Stimulated activated CD4-positive, alpha-beta T cell treated with anti-CD3 and anti-CD28 coated beads, Interleukin-4, amount 100 ng/mL, for 24 hours (primary cell): ENCODE data around the gene POLA1.

Source experiments
- DNase-seq: peaks from one replicate; pipeline ENCODE4 v3.0.0-alpha.2; 2020

Gene POLA1

GRCh38 chrX:24890677-24891076 is 197.0 kb downstream of the POLA1 start:
- DNase-seq = no peak

DNA sequence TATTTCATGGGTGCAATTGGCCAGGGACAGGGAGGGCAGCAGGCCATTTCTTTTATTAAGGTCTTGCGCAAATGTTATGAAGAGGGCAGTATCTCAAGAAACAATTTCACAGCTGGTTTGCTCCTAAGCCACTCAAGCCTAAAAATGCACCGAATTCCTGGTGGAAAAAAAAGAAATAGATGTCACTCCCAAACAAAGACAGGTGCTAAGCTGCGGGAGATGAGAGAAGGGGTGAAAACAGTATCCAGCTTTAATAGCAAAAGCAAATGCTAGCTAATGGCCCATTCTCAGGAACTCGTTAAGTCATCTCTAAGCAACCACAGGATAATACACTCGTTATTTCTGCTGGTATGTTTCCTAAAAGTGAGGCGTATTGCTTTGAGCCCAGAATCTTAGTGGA is 205.7 kb downstream of the POLA1 start:
- DNase-seq = no peak

GRCh38 chrX:24900234-24900633 is 206.5 kb downstream of the POLA1 start:
- DNase-seq = no peak

- no peak for DNase-seq
Observed at GRCh38 chrX:24902806-24903205, 209.1 kb downstream of the POLA1 start.

DNA sequence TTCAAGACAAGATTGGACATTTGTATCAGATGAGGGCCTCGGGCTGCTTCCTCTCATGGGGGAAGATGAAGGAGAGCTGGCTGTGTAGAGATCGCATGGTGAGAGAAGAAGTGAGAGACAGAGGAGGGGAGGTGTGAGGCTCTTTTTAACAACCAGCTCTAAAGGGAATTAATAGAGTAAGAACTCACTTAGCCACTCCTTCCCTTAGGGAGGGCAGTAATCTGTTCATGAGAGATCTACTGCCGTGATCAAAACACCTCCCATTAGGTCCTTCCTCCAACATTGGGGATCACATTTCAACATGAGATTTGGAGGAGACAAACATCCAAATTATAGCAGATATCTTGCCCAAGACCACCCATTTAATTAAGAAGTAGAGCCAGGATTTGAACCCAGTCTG is 225.0 kb downstream of the POLA1 start:
- no peak for DNase-seq

GRCh38 chrX:24920769-24921168 is 227.1 kb downstream of the POLA1 start:
- no peak for DNase-seq

- no peak for DNase-seq
Observed at GRCh38 chrX:24925430-24925829, 231.7 kb downstream of the POLA1 start.

GRCh38 chrX:24927372-24927771 is 233.7 kb downstream of the POLA1 start:
- DNase-seq = no peak

GRCh38 chrX:24928114-24928513 is 234.4 kb downstream of the POLA1 start:
- no peak for DNase-seq

- DNase-seq = no peak
Observed at GRCh38 chrX:24934279-24934678, 240.6 kb downstream of the POLA1 start.

GRCh38 chrX:24945009-24945408 is 251.3 kb downstream of the POLA1 start:
- no peak for DNase-seq

DNA sequence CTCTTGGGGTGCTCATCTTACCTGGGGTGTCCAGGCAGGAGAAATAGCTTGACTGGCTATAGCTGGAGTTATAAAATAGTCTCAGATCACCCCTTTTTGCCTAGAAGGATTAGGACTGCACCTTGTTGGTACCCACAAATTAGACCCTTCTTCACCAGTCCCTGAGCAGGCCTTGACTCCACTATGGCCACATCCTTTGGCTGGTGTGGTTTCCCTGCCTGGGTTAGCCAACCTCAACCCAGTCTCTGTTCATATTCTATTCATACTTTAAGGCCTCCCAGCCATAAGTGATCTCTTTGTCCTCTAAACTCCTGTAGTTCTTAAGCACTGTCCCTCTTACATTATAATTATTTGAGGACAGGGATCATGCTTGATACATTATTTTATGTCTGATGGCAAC is 252.7 kb downstream of the POLA1 start:
- no peak for DNase-seq

- no peak for DNase-seq
Observed at GRCh38 chrX:24954732-24955131, 261.0 kb downstream of the POLA1 start.

DNA sequence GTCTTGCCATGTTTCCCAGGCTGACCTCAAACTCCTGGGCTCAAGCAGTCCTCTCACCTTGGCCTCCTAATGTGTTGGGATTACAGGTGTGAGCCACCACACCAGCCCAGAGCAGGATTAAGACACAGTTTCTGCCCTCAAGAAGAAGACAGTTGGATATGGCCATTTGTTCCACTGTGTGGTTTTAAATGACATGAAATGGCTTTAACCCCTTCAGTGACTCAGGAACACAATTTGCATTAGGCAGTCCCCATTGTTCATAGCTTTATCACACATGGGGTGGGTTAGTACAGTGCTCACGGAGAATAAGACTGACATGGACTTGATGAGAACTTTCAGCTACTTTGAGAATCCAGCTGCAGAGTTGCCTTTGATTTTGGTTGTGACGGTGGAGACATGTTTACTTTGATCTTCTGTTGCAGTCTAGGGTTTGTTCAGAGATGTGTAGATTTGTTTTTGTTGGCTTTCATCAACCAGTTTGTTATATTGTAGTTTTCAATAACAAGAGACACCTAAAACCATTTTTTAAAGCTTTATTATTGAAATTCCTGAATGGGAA is 261.7 kb downstream of the POLA1 start:
- DNase-seq = no peak

DNA sequence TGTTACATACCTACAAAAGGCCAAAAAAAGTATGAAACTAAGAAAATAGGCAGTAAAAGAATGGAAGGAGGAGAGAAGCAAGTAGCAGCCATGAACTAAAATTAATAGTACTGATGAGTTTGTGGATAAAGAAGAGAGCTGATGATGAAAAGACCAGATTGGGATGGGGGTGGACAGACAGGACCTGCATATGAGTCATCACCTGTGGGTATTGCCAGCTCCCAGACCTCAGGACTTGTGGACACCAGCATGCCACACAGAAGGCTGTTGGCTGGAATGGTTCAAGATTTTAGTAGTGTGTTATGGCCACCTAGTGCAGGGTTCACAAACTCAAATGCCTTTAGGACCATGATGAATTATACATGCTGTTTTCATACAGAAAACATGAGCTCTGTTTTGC is 263.1 kb downstream of the POLA1 start:
- DNase-seq = no peak

- no peak for DNase-seq
Observed at GRCh38 chrX:24961809-24962208, 268.1 kb downstream of the POLA1 start.

DNA sequence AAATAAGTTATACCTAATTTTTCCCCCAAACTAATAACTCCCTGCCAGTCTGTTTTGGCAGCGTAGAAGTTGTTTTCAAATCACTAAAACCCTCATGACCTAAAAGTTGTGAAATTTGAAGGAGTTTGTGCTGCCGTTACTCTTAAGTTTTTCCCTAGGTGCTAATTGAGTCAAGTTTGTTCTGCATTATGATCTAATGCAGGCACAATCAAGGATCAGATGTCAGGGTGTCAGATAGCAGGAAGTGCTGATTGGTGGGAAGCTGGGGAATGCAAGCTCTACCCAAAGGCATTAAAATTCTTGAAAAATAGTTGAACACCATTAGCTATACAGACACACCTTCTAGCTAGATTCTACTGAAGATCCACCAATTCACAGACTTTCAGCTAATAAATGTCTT is 270.1 kb downstream of the POLA1 start:
- no peak for DNase-seq

- no peak for DNase-seq
Observed at GRCh38 chrX:24965372-24965771, 271.7 kb downstream of the POLA1 start.

- DNase-seq = no peak
Observed at GRCh38 chrX:24969812-24970211, 276.1 kb downstream of the POLA1 start.

- DNase-seq = no peak
Observed at GRCh38 chrX:24979081-24979480, 285.4 kb downstream of the POLA1 start.

DNA sequence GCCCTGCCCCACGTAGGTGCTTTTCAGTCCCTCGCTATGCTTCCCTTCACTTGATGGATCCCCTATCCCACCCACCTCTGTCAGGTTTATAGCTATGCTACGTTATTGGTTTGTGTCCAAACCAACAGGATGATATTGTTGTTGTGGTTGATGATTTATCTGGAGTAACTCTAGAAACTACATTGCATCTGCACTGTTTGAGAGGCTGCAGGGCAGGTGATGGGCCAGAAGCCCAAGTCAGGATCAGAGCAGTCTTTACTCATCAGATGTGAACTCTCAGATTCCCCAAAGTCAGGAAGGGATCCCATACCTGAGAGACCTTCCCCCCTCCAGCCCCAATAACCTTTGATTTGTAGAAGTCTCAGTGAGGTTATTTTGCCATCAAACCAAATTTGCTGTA is 287.3 kb downstream of the POLA1 start:
- no peak for DNase-seq

DNA sequence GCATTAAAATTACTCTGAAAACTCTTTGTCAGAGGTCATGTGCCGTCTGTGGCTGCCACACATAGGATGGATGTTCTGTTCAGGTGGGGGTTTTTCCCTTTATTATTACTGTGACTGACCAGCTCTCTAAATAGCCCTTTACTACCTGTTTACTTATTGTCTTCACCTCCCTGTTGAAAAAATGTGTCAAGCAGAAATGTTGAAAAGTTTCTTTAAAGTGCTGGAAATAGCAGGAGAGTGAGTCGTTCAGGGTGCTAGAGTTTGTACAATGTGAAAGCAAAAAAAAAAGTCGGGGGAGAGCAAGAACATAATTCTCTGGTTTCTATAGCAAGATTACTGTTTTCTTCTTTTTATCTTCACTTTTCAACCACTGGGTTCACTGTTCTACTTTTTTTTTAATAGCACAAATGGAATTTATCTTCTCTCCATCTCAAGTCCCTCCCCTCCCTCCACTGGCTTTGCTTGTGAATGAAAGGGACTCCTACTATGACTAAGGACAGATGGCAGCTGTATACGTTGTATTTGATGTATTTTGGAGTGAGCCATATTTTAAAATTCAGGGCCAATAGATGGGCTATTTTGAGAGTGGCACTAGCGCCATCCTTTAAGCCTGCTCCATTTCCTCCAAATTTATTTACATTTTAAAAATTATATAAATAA is 288.7 kb downstream of the POLA1 start:
- DNase-seq = no peak

DNA sequence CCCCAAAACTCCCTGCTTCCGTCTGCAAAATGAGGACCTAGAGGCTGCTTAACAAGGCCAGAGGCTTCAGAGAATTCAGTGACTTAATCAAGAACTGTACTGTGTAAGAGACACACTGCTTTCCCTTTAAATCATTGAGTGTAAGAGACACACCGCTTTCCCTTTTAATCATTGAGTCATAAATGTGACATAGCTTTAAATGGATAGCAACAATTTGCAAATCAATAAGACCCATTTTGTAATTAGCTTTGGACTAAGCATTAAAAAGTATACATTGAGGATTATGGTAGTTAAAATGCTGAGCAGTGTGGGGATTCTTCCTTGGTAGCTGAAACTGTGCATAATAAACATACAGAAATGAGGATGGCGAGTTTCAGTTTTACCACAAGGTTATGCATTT is 290.2 kb downstream of the POLA1 start:
- DNase-seq = no peak

- DNase-seq = no peak
Observed at GRCh38 chrX:24985120-24985519, 291.4 kb downstream of the POLA1 start.

- DNase-seq = no peak
Observed at GRCh38 chrX:24987731-24988130, 294.0 kb downstream of the POLA1 start.
